GM23338 (cell line): Measurements from ENCODE around the gene RBL1. TPM values are rescaled to one million over a fixed set of nuclear protein-coding genes. Genes with fewer than 3 reads are reported as not detected.

ENCODE experiments used
- ATAC-seq: fragments of 200-7000 bp; cut with Tn5 transposase; 3 replicates; pipeline ENCODE4 v1.9.1; 2020
- DNase-seq: peaks from one replicate; pipeline ENCODE4 v3.0.0-alpha.2; 2015; ENCODE audit warnings: low spot score
- H2AFZ ChIP-seq: fragments of 200-600 bp; sonication (generic); 2 replicates; pipeline ENCODE4 v1.8.0; 2016; ENCODE audit warnings: antibody characterized with exemption, mild to moderate bottlenecking, moderate library complexity
- H3F3A ChIP-seq: fragments of 200-600 bp; sonication (generic); replicated peaks from 2 replicates; pipeline ENCODE4 v1.8.0; 2017; ENCODE audit warnings: antibody characterized with exemption, mixed run types, low read depth
- H3K27ac ChIP-seq: fragments of 200-600 bp; sonication (generic); 2 replicates; pipeline ENCODE4 v1.6.1; 2016; ENCODE audit warnings: low read depth
- H3K27me3 ChIP-seq: fragments of 200-600 bp; sonication (generic); 2 replicates; pipeline ENCODE4 v1.8.0; 2016; ENCODE audit warnings: mild to moderate bottlenecking, mixed run types, moderate library complexity; ENCODE audit not compliant: insufficient read depth
- H3K36me3 ChIP-seq: fragments of 200-600 bp; sonication (generic); 2 replicates; pipeline ENCODE4 v1.8.0; 2016; ENCODE audit warnings: mild to moderate bottlenecking; ENCODE audit not compliant: insufficient read depth
- H3K4me1 ChIP-seq: fragments of 200-600 bp; sonication (generic); 2 replicates; pipeline ENCODE4 v1.8.0; 2016; ENCODE audit warnings: mild to moderate bottlenecking, moderate library complexity; ENCODE audit not compliant: insufficient read depth
- H3K4me2 ChIP-seq: fragments of 200-600 bp; sonication (generic); 2 replicates; pipeline ENCODE4 v1.7.1; 2017; ENCODE audit warnings: mixed run types
- H3K4me3 ChIP-seq: fragments of 200-600 bp; sonication (generic); 2 replicates; pipeline ENCODE4 v1.6.1; 2016; ENCODE audit warnings: mixed run types
- H3K79me2 ChIP-seq: fragments of 200-600 bp; sonication (generic); replicated peaks from 2 replicates; pipeline ENCODE4 v1.8.0; 2017; ENCODE audit warnings: mild to moderate bottlenecking; ENCODE audit not compliant: insufficient read depth
- H3K9me2 ChIP-seq: fragments of 200-600 bp; sonication (generic); 2 replicates; pipeline ENCODE4 v1.8.0; 2017; ENCODE audit not compliant: insufficient read depth
- H4K20me1 ChIP-seq: fragments of 200-600 bp; sonication (generic); replicated peaks from 2 replicates; pipeline ENCODE4 v1.8.0; 2017; ENCODE audit warnings: mild to moderate bottlenecking; ENCODE audit not compliant: insufficient read depth
- H3K27ac Mint-ChIP-seq: 2 replicates; pipeline ENCODE4 v1.8.0; 2020; ENCODE audit warnings: inconsistent platforms, mild to moderate bottlenecking, moderate library complexity, mixed read lengths
- H3K27me3 Mint-ChIP-seq: 3 replicates; pipeline ENCODE4 v1.8.0; 2022; ENCODE audit warnings: low read depth, mild to moderate bottlenecking, moderate library complexity, mixed read lengths, inconsistent platforms; ENCODE audit not compliant: insufficient read depth, poor library complexity
- H3K36me3 Mint-ChIP-seq: 3 replicates; pipeline ENCODE4 v1.8.0; 2021; ENCODE audit warnings: low read depth, mild to moderate bottlenecking, inconsistent platforms, moderate library complexity, mixed read lengths
- H3K4me1 Mint-ChIP-seq: 3 replicates; pipeline ENCODE4 v1.8.0; 2020; ENCODE audit warnings: mild to moderate bottlenecking, inconsistent platforms, mixed read lengths
- H3K4me3 Mint-ChIP-seq: 3 replicates; pipeline ENCODE4 v1.8.0; 2021; ENCODE audit warnings: moderate library complexity, mild to moderate bottlenecking, inconsistent platforms, mixed read lengths
- H3K9me3 Mint-ChIP-seq: 3 replicates; pipeline ENCODE4 v1.8.0; 2020; ENCODE audit warnings: moderate library complexity, mild to moderate bottlenecking, inconsistent platforms, mixed read lengths
- ETS1 ChIP-seq: IDR thresholded peaks from 2 replicates; pipeline ENCODE4 v1.6.1; 2016; ENCODE audit warnings: antibody characterized with exemption
- POLR2AphosphoS5 ChIP-seq: IDR thresholded peaks from 2 replicates; pipeline ENCODE4 v1.6.1; 2016; ENCODE audit warnings: antibody characterized with exemption, low read depth
- STAT1 ChIP-seq: IDR thresholded peaks from one replicate; pipeline ENCODE4 v1.6.1; 2016; ENCODE audit warnings: antibody characterized with exemption; ENCODE audit not compliant: unreplicated experiment
- ZNF331 ChIP-seq: fragments of 250-450 bp; sonication (Bioruptor Pico); IDR thresholded peaks from 2 replicates; pipeline ENCODE4 v1.5.0; 2020; ENCODE audit warnings: low read depth, mild to moderate bottlenecking, moderate library complexity
- ZNF462 ChIP-seq: fragments of 250-450 bp; sonication (Bioruptor Pico); IDR thresholded peaks from 2 replicates; pipeline ENCODE4 v1.5.0; 2020; ENCODE audit warnings: mild to moderate bottlenecking, moderate library complexity
- polyA plus RNA-seq: library from polyadenylated mRNA; unstranded; fragments of >200 nt; fragmentation: Nextera tagmentation; extraction: Ambion mirVana; gene quantifications from 2 replicates; pipeline ENCODE4 v1.2.1, GENCODE V29; 2016
- total RNA-seq: library from RNA; depleted of rRNA; stranded (reverse); fragments of >200 nt; shearing (Covaris generic); gene quantifications from 2 replicates; pipeline ENCODE4 v1.2.3, GENCODE V29; 2014

RBL1 gene
- total and polyA plus RNA-seq, 2 experiments from 2014 or later = 6.4 to 12.6 TPM

- no peak overlapping the region for H3K27ac Mint-ChIP-seq
- Histone ChIP-seq H3K79me2 (no peaks in the 10 kb centered on the region), H2AFZ (peak overlapping the region; percentile 15; the same call in 1 of the 2 replicates), H3K9me2 (no peaks in the 10 kb centered on the region), H3K36me3 (no peaks in the 10 kb centered on the region), H3K27ac (no peak overlapping the region), H3F3A (no peaks in the 10 kb centered on the region), H3K4me2 (no peak overlapping the region), H3K4me1 (no peaks in the 10 kb centered on the region), H3K4me3 (no peak overlapping the region), H4K20me1 (no peaks in the 10 kb centered on the region), H3K27me3 (no peaks in the 10 kb centered on the region)
- peak; percentile 29; the same call in 1 of the 3 replicates for ATAC-seq
- no peak for DNase-seq
- peaks cover 4% of the 10 kb centered on the region for H3K36me3 Mint-ChIP-seq
- H3K4me1 Mint-ChIP-seq = no peaks in the 10 kb centered on the region
- H3K4me3 Mint-ChIP-seq = no peak overlapping the region
- peaks cover 14% of the 10 kb centered on the region for H3K9me3 Mint-ChIP-seq
- TF ChIP-seq ZNF331 (CRISPR knock-in tag) (no peak), ZNF462 (CRISPR knock-in tag) (no peak), ETS1 (no peak), STAT1 (no peak), POLR2AphosphoS5 (no peak)
- peaks cover 4% of the 10 kb centered on the region for H3K27me3 Mint-ChIP-seq
Observed at GRCh38 chr20:37120497-37120896, 24.7 kb upstream of the RBL1 start.
